ENCODE data around the gene PAM.

DNA sequence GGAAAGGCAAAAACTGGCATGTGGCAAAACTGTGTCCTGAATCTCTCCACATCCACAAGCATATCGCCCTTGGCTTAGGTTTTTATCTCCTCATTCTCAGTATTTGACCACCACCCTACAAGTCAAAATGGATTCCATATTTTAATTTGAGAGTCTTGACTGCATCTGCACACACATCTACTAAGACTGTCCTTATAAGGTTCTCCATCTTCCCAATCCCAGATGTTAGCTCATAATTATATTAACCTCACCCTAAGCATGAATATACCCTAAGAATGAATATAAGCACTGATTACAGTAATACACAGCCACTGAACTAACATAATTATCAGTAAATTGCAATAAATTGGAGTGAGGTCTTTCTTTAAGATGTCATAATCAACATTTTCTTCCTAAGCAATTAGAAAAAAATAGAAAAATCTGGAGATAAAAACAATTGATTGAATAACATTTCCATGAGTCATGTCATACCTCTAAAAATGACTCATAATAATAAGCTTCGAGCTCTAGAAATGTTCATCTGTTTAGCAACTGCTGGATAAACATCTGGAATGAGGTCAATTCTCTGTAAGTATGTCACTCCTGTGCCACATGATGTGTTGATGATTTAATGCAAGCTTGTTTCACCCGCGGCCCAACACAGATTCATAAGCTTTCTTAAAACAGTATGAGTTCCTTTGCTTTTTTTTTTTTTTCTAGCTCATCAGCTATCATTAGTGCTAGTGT, 39.9 kb upstream of the PAM start:
- TF ChIP-seq, protein P1, sequence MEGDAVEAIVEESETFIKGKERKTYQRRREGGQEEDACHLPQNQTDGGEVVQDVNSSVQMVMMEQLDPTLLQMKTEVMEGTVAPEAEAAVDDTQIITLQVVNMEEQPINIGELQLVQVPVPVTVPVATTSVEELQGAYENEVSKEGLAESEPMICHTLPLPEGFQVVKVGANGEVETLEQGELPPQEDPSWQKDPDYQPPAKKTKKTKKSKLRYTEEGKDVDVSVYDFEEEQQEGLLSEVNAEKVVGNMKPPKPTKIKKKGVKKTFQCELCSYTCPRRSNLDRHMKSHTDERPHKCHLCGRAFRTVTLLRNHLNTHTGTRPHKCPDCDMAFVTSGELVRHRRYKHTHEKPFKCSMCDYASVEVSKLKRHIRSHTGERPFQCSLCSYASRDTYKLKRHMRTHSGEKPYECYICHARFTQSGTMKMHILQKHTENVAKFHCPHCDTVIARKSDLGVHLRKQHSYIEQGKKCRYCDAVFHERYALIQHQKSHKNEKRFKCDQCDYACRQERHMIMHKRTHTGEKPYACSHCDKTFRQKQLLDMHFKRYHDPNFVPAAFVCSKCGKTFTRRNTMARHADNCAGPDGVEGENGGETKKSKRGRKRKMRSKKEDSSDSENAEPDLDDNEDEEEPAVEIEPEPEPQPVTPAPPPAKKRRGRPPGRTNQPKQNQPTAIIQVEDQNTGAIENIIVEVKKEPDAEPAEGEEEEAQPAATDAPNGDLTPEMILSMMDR (IDR thresholded peaks at IDR 0.05) = no peak
- TF ChIP-seq POLR2A (IDR thresholded peaks at IDR 0.05) = no peak

All from testis (tissue), 2 donors.